AG04449 (cell line): ENCODE results near the gene ZNF613.

Experiments
- CTCF ChIA-PET: fragments of 350-600 bp; formaldehyde crosslinking; extraction: SDS; loops from one replicate; lab custom pipeline; 2021; ENCODE audit warnings: antibody characterized with exemption; lab: Yijun Ruan, JAX
- POLR2A ChIA-PET: fragments of 400-600, 350-600 bp; formaldehyde crosslinking; extraction: SDS; loops from one replicate; lab custom pipeline; 2020; ENCODE audit warnings: antibody characterized with exemption, inconsistent platforms; lab: Yijun Ruan, JAX
- DNase-seq: peaks from one replicate; pipeline ENCODE4 v3.0.0-alpha.2; 2010; ENCODE audit warnings: low read depth, low spot score
- H3K4me3 ChIP-seq: 2 replicates; pipeline ENCODE4 v1.5.1; 2011; ENCODE audit warnings: low read depth, mild to moderate bottlenecking, control low read depth, low read length
- TF ChIP-seq, protein P1 (sequence below): IDR thresholded peaks from one replicate; pipeline ENCODE4 v1.5.1; 2011; ENCODE audit warnings: mild to moderate bottlenecking, moderate library complexity, low read length, control low read depth, inconsistent platforms; ENCODE audit not compliant: insufficient read depth; ENCODE audit errors: missing control alignments

Gene ZNF613

DNA sequence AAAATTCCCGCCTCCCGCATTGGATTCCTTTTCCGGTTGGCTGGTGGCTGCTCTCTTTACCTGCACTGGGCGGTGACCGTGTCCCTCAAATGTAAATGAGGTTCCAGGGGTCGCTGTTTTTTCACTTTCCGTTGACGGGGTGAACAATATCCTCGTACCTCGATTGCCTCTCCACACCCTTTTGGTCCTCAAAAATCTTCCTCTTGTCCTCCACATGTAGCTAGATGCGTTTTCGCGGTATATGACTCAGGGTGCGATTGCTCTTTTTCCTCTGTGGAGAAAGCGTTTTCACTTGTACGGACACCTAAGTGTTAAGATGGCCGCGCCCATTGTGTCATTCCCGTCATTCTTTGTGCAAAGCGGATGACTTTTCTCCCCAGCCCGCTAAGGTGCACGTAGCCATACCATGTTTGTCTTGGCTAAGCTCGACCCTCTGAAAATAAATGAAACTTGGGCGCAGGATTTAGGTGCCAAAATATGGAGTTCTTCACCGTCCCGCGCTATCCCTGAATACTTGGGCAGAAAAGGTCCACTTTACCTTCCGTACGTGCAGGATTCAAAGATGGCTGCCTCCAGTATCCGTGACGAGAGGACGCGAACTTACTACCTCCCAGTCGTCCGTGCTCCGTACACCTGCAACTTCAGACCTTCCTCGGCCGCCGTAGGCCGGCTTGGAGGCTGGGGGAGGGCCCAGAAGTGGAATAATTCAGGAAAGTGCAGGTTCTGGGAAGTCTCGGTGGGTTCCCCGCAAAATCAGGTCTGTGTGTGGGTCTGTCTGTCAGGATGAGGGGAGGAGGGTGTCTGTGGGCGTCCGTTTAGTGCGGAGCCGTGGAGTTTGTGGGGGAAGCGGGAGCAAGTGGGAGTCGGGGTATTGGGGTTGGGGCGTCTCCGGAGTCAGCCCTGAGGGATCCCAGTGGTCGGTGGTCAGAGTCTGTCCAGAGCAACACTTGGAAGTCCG is at the start of gene ZNF613:
Gene ZNF613 (plus strand): TSS at position 689 of the 958 bp plus-strand sequence. CDS start 8,749 bp downstream, outside the sequence.
- H3K4me3 ChIP-seq = peak within 1 kb of the TSS; percentile 91
- DNase-seq = peak; percentile 70
- ChIA-PET CTCF (no interaction called here), POLR2A (no interaction called here)
- TF ChIP-seq, protein P1, sequence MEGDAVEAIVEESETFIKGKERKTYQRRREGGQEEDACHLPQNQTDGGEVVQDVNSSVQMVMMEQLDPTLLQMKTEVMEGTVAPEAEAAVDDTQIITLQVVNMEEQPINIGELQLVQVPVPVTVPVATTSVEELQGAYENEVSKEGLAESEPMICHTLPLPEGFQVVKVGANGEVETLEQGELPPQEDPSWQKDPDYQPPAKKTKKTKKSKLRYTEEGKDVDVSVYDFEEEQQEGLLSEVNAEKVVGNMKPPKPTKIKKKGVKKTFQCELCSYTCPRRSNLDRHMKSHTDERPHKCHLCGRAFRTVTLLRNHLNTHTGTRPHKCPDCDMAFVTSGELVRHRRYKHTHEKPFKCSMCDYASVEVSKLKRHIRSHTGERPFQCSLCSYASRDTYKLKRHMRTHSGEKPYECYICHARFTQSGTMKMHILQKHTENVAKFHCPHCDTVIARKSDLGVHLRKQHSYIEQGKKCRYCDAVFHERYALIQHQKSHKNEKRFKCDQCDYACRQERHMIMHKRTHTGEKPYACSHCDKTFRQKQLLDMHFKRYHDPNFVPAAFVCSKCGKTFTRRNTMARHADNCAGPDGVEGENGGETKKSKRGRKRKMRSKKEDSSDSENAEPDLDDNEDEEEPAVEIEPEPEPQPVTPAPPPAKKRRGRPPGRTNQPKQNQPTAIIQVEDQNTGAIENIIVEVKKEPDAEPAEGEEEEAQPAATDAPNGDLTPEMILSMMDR = peak; percentile 2

GRCh38 chr19:51882518-51882917 is 44.8 kb upstream of the ZNF613 start:
- POLR2A ChIA-PET = no interaction called here
- TF ChIP-seq, protein P1 = no peak
- H3K4me3 ChIP-seq = no peak overlapping the region
- DNase-seq = no peak
- CTCF ChIA-PET = no interaction called here

GRCh38 chr19:51884713-51885112 is 42.6 kb upstream of the ZNF613 start:
- ChIA-PET CTCF (no interaction called here), POLR2A (no interaction called here)
- TF ChIP-seq, protein P1 = no peak
- DNase-seq = no peak
- no peak overlapping the region for H3K4me3 ChIP-seq

- POLR2A ChIA-PET = no interaction called here
- H3K4me3 ChIP-seq = peak within 1 kb of the TSS; percentile 85
These were observed 39.5 kb upstream of the ZNF613 start, which contains the start of gene ZNF577 for GRCh38 chr19:51887522-51888498. Gene ZNF577, minus strand, starts transcription at chr19:51887951. Its CDS starts 7,569 bp downstream, at chr19:51880382.

GRCh38 chr19:51889934-51890333 is 37.3 kb upstream of the ZNF613 start:
- ChIA-PET CTCF (interaction anchor here (2.3 kb wide), 1 partner anchor 14 kb away, joined by 6 read pairs; no protein-coding TSS in a partner anchor), POLR2A (no interaction called here)
- DNase-seq = no peak
- TF ChIP-seq, protein P1 = no peak
- H3K4me3 ChIP-seq = no peak overlapping the region

More at GRCh38 chr19:51887522-51888498, 39.5 kb upstream of the ZNF613 start, which contains the start of gene ZNF577:
- TF ChIP-seq, protein P1 = no peak
- DNase-seq = peak; percentile 51
- CTCF ChIA-PET = no interaction called here
